UCSD-AML1 (cell line): ENCODE measurements around the gene ADAMTS12.
A peak's percentile ranks its signal among the peaks of the same experiment; 100 is the strongest.

ENCODE experiments used
- DNase-seq: peaks from one replicate; lab custom pipeline; 2025; ENCODE audit not compliant: unreplicated experiment; lab: John Stamatoyannopoulos, UW

The ADAMTS12 gene

DNA sequence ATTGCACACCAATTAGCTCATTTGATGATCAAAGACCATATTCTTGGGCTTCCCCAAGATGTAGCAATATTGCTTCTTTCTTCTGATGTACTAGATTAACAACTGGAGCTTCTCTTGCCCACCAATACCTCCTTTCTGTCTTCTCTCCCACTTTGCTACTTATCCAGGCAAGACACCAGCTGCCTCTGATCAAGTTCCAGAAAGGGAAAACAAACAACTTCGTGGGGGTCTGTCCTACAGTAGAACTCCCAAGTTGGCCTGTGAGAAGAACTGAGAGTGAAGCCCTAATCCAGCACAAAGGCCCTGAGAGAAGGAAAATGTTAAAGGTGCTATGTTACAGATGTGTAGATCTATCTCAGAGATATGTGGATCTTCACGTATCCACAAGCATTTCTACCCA is 44.9 kb downstream of the ADAMTS12 start:
- DNase-seq, result no peak

DNA sequence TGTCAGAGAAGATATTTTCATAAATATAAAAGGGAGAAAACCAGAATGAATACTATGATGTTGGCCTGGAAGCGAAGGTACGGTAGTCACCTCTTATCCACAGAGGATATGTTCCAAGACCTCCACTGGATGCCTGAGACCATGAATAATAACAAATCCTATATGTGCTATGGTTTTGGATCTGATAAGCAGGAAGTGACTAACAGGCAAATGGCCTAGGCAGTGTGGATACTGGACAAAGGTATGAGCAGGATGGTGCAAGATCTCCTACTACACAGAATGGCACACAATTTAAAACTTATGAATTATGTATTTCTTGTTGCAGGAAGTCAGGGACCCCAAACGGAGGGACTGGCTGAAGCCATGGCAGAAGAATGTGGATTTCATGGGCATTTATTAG is 48.2 kb downstream of the ADAMTS12 start:
- DNase-seq, result no peak

DNA sequence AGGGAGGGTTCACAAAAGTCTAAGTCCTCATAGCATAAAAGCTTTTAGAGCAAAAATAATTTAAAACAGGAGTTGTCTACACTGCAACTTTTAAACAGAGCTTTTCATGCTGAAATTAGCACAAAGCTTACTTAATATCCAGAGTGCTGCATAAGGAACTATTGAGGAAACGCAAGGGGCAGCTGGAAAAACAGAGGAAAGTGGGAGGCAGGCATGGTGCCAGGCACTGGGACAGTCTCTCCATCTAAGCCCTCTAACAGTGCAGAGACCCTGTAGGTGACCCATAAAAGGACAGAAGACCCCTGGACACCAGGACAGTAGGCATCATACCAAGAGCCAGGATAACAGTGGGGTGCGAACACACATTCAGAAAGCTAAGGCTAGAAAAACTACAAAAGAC is 49.3 kb downstream of the ADAMTS12 start:
- DNase-seq, result no peak

DNA sequence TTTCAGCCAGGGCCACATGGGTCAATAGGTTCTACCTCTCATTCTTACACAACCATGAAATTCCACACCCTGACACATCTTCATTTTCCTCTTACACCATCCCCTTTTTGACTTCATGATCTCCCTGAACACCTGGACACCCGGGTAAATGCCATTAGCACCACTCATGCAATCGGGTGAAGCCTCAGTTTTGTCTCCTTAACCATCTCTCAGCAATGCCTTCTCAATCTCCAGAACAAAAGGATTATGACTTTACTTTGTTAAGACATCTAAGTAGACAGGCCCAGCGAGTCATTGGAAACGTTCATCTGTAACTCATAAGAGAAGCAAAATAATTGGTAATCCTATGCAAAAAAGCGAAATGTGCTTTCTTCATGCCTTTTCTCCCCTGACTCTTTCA is 49.9 kb downstream of the ADAMTS12 start:
- DNase-seq, result no peak

DNA sequence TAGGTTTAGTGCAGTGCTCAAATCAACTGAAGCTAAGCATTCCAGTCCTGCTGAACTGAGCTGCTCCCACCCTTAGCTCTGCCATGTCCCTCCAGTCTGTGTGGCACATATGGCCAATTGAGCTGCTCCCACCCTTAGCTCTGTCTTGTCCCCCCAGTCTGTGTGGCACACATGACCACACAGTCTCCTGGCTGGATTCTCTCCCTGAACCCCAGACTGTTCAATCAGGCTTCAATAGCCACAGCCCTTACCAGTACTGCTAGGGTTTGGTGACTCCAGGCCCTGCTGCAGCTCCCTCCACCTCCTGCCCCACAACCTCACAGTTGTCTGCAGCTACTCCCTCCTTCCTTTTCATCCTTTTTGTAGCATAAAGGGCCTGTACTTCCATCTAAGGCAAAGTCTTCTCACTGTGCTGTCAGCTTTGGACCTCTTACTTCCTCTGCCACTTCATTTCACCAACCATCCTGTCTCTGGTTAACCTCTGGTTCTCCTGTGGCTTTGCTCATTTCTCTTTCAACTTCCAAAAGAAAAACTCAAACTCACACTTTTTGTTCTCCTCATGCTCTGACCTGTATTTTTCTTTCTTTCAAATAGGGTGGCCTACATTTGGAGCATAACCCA is 50.8 kb downstream of the ADAMTS12 start:
- peak; percentile 24 for DNase-seq

DNA sequence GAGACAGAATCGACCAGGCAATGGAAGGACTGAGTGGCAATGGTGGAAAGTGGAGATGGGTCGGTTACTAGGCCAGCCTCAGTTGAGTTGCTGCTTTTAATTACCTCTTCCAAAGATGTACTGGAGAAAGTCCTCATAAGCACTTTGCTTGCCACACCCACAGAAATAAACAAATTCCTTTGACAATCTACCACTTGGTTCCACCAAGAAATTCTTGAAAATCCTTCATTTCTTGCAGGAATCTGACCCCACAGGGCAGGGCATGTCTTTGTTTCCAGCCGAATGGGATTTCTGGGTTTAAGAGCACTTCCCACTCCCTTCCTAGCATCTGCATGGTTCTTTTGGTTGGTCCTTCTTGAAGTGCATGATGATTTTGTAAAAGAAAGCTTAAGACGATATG is 54.5 kb downstream of the ADAMTS12 start:
- DNase-seq, result no peak

DNA sequence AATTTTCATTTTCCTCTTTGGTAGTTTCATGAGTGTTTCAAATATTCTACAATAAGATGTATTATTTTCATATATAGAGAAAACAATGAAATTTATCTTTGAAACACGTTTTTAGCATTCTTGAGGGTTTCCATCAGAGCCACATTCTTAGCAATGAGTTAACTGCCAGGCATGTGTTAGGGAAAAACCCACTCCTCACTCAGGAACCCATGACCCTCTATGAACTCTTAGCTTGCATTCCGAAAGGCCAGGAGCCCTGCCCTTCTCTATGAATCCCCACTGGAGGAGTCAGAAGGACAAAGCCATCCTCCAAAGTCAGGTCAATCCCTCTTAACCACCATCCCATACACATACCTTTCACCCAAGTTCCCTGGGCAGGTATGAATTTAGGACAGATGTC is 57.5 kb downstream of the ADAMTS12 start:
- DNase-seq, result no peak

DNA sequence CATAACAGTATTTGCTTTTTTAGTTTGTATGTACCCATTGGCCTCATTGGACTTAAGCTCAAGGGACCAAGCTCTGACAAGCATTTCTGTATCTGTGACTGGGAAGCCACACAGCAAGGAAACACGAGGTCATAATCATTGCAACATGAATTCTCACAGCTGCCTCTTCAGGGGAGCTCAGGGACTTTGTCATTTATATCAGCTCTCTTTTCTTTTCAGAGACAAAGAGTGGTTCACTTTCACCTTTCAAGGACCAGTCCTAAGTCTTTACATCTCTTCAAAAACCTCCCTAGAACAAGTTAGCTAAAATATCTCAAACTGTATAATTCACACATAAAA is 58.6 kb downstream of the ADAMTS12 start:
- no peak for DNase-seq

DNA sequence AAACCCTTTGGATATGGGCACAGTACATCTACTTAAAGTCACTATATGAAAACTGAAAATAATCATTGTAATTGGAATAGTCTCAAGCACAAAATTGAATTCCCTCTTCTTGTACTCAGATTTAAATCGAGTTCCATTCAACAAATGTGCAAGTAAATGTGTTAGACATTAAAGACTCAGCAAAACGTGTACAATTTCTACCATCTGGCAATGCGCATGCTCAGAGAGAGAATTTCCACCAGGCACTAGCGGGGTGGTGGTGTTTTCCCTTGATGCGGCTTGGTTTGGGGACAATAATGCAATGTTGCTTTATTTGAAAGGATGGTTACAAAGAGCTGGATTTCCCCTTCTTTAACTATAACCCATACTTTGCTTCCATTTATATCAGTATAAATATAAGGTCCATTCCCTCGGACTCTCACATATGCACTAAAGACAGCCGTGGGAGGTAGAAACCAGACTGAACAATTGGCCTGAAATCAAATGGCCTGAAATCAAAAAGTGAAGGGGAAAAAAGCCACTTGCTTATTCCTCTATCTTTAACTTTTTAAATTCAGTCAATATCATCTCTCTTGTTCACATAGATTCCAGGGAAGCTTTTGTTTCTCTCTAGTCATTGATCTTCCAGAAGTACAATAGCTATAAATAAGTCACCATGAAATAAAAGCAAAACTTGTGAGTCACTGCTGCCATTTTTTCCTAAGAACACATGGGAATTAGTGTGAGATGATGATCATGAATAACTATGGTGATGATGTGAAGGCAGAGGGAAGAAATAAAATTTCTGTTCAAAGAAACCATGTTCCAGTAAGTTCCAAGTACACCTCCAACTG is 59.2 kb downstream of the ADAMTS12 start:
- DNase-seq, result no peak

DNA sequence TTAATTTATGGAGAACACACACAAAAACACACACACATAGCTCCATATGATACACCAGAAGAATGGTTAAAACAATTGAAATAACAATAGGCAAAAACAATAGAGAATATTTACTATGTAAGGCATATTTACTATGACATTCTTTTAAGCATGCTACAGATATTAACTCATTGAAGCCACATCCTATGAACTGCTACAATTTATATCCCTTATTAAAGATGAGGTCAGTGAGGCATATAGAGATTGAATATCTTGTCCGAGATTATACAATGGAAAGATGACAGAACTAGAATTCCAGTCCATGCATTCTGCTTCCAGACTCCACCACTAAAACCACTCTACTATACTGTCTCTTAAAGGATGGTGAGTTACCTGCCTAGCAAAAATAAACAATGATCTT is 60.7 kb downstream of the ADAMTS12 start:
- no peak for DNase-seq

DNA sequence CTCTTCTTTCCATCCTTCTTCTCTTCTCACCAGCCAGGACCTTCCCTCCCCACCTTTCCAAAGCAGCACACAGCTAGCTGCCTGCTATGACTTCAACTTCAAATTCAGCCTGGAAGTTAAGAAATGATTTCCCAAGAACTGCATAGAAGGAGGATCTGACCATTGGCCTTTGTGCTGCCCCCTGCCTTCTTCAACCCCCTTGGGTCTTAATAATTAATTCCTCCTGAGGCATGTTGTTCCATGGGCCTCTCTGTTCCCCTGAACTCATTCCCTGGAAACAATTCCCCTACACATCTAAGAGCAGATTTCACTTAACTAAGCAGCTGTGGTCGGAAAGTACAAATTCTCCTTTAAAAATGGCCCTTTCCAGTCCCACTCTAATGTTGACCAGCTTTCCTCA is 62.4 kb downstream of the ADAMTS12 start:
- DNase-seq, result no peak

DNA sequence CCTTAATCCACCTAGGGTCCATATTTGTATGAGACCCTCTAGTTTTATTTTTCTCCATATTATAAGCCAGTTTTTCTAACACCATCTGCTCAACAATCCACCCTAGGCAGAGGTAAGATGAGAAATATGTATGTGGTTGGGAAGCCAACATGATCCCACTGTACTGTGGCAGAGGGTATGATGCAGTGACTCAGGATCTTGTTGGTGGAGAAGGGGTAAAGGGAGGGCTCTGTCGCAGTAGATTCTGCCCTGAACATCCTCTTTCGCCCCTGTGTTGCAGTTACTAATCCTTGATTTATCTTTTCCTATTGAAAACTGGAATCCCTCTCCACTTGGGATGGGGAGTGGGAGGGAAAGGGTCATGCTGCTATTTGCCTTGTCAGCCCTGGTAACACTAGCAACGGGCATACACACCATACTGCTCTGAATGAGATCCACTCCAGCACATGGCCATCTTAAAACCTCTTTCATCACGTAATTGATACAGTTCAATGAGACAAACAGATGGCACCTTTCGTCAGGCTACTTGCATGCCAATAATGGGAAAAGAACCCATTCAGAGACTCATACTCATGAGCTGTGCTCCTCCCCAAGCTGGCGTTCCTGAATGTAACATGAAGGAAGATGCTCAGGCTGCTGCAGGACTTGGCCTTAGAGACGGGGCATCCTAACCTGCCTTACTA is 63.0 kb downstream of the ADAMTS12 start:
- no peak for DNase-seq

DNA sequence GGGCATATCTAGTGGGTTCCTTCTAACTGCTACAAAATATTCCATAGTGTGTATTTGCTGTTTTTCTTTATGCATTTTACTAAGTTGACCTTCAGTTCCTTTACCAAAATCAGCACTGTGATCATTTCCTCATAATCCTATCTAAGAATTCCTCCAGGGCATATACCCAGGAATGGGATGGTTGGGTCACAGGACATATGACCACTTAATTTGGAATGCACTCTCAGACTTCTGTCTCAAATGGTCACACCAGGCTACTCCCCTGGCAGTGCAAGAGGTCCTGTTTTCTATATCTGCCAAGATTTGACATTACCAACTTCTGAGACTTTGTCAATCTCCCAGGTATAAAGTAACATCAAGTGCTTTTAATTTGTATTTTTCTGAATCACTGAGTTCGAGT is 63.9 kb downstream of the ADAMTS12 start:
- DNase-seq, result no peak

DNA sequence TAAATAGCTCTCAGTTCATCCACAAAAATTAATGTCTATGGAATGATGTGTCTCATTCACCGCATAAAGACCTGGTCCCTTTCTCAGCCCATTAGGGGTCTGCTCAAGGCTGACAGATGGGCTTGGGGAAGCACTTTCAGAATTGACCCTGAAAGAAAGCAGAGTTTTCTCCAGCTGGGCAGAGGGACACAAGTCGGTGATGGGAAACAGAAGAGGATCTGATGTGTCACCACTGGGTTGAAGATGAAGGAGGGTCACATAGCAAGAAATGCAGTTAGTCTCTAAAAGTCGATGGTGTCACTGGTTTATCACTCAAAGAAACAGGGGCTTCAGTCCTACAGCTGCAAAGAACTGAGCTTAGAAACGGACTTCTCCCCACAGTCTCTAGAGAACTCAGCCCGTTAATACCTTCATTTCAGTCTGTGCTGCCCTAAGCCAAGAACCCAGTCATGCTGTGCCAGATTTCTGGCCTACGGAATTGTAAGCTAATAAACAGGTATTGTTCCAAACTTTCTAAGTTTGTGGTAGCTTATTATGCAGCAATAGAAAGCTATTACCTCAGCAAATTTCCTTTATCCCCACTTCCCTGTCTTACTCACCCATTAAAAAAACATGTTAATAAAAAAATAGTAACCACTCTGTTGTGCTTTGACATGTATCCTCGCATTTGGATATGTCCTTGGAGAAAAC is 64.6 kb downstream of the ADAMTS12 start:
- DNase-seq, result no peak

DNA sequence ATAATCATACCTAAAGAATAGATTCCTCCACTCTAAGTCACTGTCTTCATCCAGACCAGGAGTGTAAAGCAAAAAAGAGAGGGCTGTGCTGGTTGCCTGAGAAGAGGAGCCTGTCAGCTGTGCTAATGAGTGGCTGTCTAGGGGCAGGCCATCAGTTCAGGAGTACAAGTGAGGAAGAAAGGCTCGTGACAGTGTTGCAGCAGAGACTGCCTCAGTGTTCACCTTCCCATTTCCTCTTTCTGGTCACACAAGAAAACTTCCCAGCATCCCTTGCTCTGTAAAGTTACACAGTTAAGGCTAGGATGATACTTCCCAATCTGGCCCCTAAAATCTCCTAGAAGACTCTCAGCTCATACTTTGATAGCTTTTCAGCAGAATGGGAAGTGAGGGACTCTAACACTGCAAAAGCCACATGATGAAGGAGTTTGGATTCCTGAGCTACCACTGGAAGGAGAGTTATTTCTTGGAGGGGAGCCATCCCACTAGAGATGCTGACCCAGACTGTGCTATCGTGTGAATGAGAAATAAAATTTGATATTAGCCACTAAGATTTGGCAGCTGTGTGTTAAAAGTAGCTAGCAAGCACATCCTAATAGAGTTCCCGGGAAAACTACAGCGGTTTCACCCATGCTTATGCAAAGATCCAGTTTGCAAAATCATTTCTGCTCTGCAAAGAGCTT is 67.1 kb downstream of the ADAMTS12 start:
- no peak for DNase-seq

DNA sequence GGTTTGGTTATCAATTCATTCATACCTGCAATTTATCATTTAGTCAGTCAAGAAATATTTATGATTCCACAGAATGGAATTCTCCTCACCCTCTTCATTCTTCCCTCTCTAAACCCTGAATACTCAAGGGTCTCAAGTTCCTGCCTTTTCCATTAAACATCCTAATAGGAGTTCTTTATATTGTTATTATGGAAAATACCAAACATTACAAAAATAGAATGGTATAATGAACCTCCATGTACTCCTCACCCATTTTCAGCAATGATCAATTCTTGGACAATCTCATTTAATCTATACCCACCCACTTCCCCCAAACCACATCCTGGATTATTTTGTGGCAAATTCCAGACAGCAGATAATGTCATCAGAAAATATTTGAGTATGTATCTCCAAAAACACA is 74.5 kb downstream of the ADAMTS12 start:
- DNase-seq, result no peak

DNA sequence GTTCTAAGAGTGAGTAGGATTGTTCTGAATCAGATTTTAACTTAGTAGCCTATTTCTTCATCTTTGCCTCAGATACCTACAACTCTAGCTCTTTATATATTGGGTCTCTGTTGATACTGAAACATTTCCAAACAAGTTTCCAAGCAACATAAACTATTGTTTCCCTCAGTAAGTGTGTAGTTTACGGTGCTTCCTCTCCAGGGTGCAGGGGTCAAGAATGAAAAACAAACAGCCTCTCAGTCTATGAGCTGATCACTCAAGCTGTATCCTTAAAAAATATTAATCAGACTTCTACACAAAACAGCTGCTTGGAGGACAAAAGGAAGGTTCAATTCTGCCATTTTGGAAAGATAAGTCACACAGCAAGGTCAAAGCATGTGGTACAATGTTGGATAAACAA is 75.0 kb downstream of the ADAMTS12 start:
- no peak for DNase-seq

DNA sequence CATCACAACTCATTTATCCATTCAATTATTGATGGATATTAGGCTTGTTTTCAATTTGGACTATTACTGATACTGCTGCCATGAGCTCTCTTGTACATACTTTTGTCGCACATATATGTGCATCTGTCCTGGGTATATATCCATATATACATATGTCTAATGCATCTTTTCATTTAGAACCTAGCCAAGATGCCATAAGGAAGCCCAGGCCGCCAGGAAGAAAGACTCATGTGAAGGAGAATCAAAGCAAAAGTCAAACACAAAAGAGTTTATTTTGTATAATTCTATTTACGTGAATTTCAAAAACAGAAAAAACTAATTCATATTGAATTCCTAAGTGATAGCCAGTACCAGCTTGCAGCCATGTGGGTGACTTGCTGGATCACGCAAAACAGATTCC is 79.0 kb downstream of the ADAMTS12 start:
- DNase-seq, result no peak

DNA sequence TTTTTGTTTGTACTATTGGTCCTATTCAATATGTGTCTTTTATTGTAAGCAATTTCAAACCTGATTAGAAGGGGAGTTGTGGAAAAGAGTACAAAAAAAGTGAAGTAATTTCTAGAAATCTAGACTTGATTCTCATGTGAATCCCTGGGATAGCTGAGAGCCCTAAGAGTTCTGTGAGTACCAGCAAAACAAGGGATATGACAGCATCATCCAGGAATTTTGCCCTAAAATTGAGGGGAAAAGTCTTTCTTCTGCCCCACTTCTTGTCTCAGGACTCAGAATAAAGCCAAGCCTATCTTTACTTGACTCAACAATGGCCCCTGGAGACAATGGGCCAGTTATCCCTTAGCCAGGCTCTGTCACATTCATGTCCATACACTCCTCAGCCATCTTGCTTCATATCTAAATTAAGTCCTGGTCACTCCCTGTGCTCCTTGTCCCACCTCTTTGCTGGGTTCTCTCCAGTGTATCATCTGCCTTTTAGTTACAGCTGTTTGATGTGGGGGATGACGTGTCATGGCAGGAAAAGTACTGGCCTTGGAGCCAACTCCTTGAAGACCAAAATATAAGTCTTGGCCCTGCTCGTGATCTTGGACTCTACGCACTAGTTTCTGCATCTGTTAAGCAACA is 81.2 kb downstream of the ADAMTS12 start:
- no peak for DNase-seq

DNA sequence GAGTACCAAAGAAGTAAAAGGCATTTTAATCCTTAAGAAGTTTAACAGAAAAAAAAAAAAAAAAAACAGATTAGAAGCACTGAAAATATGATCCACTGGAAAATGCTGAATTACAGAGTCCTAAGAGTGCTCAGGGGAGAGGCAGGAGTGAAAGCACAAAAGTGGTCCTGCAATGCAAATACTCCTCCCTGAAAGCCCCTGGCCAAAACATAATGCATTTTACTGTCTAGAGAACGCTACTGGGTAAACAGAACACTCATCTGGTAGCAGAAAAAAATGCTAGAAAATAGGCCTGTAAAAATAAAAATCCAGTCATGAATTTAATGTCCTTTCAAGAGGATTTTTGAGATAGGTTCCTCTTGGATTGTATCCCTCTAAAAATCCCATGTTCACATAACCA is 81.9 kb downstream of the ADAMTS12 start:
- no peak for DNase-seq

DNA sequence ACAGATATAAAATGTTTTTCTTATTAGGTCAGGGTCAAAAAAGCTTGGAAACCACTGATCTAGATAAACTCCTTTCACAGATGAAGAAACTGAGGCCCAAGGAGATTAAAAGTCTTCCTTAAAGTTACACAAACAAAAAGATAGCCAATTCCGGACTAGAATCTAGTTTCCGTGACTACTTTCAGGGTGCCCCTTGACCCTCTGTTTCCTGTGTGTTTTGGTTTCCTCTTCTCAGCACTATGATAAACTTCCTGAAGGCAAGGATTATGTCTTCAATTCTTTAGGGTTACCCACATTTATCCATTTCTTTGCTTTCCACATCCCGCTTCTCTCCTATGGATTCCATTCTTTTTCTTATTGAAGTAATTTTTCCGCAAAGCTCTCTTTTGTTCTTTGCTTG is 83.1 kb downstream of the ADAMTS12 start:
- no peak for DNase-seq
